Stimulated activated naive CD8-positive, alpha-beta T cell treated with anti-CD3 and anti-CD28 coated beads, Interleukin-15, Interleukin-2, amounts not matched to agents 100 U/mL and 50 U/mL, for 24 hours (primary cell): Measurements from ENCODE around the gene PLCB4.

ENCODE experiments used
- ATAC-seq: fragments of 150-1000 bp; cut with Tn5 transposase; one replicate; pipeline ENCODE4 v1.10.0; 2021
- DNase-seq: peaks from one replicate; pipeline ENCODE4 v3.0.0; 2021

PLCB4 gene

GRCh38 chr20:9270831-9271230, 201.9 kb downstream of the PLCB4 start:
- ATAC-seq (no peak), DNase-seq (no peak)

- DNase-seq, result no peak
- ATAC-seq, result no peak
Observed at GRCh38 chr20:9276966-9277468, 208.1 kb downstream of the PLCB4 start.

- ATAC-seq, result no peak
- no peak for DNase-seq
Observed at GRCh38 chr20:9279918-9280401, 211.1 kb downstream of the PLCB4 start.

GRCh38 chr20:9280666-9281065, 211.8 kb downstream of the PLCB4 start:
- ATAC-seq, result no peak
- no peak for DNase-seq

- no peak for DNase-seq
- no peak for ATAC-seq
Observed at GRCh38 chr20:9281803-9282202, 212.9 kb downstream of the PLCB4 start.

GRCh38 chr20:9285617-9286016, 216.7 kb downstream of the PLCB4 start:
- DNase-seq (no peak), ATAC-seq (no peak)

- ATAC-seq, result no peak
- DNase-seq, result no peak
Observed at GRCh38 chr20:9286501-9287461, 217.9 kb downstream of the PLCB4 start.

- ATAC-seq (no peak), DNase-seq (no peak)
Observed at GRCh38 chr20:9287826-9288225, 218.9 kb downstream of the PLCB4 start.

GRCh38 chr20:9290331-9290730, 221.4 kb downstream of the PLCB4 start:
- ATAC-seq, result no peak
- no peak for DNase-seq

- no peak for ATAC-seq
- DNase-seq, result no peak
Observed at GRCh38 chr20:9293145-9293544, 224.3 kb downstream of the PLCB4 start.

GRCh38 chr20:9294041-9294440, 225.2 kb downstream of the PLCB4 start:
- ATAC-seq (no peak), DNase-seq (no peak)

GRCh38 chr20:9298906-9299305, 230.0 kb downstream of the PLCB4 start:
- no peak for ATAC-seq
- DNase-seq, result no peak

- ATAC-seq (no peak), DNase-seq (no peak)
Observed at GRCh38 chr20:9300080-9300479, 231.2 kb downstream of the PLCB4 start.

- no peak for DNase-seq
- ATAC-seq, result no peak
Observed at GRCh38 chr20:9300534-9300933, 231.6 kb downstream of the PLCB4 start.

- no peak for DNase-seq
- no peak for ATAC-seq
Observed at GRCh38 chr20:9301129-9302090, 232.5 kb downstream of the PLCB4 start.

GRCh38 chr20:9302091-9302462, 233.2 kb downstream of the PLCB4 start:
- ATAC-seq (no peak), DNase-seq (no peak)

- DNase-seq, result no peak
Observed at GRCh38 chr20:9306521-9306920, 237.6 kb downstream of the PLCB4 start.

GRCh38 chr20:9308056-9308455, 239.2 kb downstream of the PLCB4 start:
- no peak for ATAC-seq

More at GRCh38 chr20:9306521-9306920, 237.6 kb downstream of the PLCB4 start:
- ATAC-seq, result no peak

GRCh38 chr20:9311132-9311531, 242.2 kb downstream of the PLCB4 start:
- DNase-seq, result no peak
- ATAC-seq, result no peak

More at GRCh38 chr20:9308056-9308455, 239.2 kb downstream of the PLCB4 start:
- no peak for DNase-seq

- ATAC-seq (no peak), DNase-seq (no peak)
Observed at GRCh38 chr20:9319687-9320384, 250.9 kb downstream of the PLCB4 start.

- ATAC-seq (no peak), DNase-seq (no peak)
Observed at GRCh38 chr20:9321007-9321406, 252.1 kb downstream of the PLCB4 start.

GRCh38 chr20:9322661-9323060, 253.8 kb downstream of the PLCB4 start:
- DNase-seq (no peak), ATAC-seq (no peak)
